Measurements from ENCODE around the gene ZW10. TPM values are rescaled to one million over a fixed set of nuclear protein-coding genes. Genes with fewer than 3 reads are reported as not detected.

ZW10 gene
- total RNA-seq, 2 experiments from 2014 or later = 2.0 to 2.2 TPM

GRCh38 chr11:113689768-113690618 is 83.5 kb downstream of the ZW10 start:
- Histone ChIP-seq H3K9me3 (ENCODE audit: control insufficient read depth in 1 of 2, insufficient read depth in 1 of 2, low read length in 2 of 2) (peaks cover 0 to 3% of the 10 kb centered on the region in 2 experiments), H3K4me3 (ENCODE audit: low read length) (no peak overlapping the region), H3K27me3 (ENCODE audit: control insufficient read depth in 1 of 2, insufficient read depth in 2 of 2, low read length in 2 of 2) (no peaks in the 10 kb centered on the region), H3K4me1 (ENCODE audit: insufficient read depth, low read length) (no peaks in the 10 kb centered on the region), H3K27ac (ENCODE audit: low read depth in 1 of 2, low read length in 2 of 2) (no peak overlapping the region), H3K36me3 (ENCODE audit: insufficient read depth, low read length) (no peaks in the 10 kb centered on the region)
- intact Hi-C loops (cut with DNase I, micrococcal nuclease) = no loop called here
- ChIA-PET POLR2A (no interaction called here), CTCF (no interaction called here)
- no peak for ATAC-seq (ENCODE audit: poor library complexity)
- Mint-ChIP-seq H3K4me1 (ENCODE audit: low read depth) (no peaks in the 10 kb centered on the region), H3K9me3 (no peaks in the 10 kb centered on the region), H3K27ac (no peak overlapping the region), H3K27me3 (no peaks in the 10 kb centered on the region), H3K4me3 (no peak overlapping the region), H3K36me3 (ENCODE audit: low read depth) (no peaks in the 10 kb centered on the region)
- TF ChIP-seq CTCF (IDR thresholded peaks at IDR 0.05) = no peak
- no peak for DNase-seq

DNA sequence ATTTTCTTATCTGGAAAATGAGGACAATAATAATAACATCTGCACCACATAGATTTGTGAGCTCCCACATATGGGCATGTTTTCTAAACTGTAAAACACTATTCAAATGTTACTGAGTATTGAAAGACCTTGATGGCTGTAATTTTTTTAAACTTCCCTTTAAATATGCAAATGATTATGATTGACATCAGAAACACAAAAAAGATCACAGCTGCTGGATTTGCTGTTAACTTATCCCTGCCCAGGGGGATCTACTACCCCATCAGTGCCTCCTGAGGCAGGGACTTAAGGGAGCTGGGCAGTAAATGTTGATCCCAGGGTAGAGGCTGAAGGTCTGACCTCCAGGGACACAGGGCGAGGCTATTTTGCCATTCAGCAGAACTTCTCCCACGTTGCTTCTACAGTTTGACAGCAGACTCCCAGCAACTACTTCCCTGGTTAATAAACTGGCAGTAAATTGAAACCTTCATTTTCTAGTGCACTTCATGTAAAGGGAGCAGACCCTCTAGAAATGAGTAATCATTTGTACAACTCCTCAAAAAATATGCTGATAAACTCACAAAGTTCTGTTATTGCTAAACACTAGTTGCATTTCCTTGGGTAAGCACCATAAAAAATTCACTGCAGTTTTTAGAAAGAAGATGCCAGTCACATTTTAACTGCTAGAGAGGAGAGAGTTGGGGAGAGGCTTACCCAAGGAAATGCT is 87.7 kb downstream of the ZW10 start:
- Mint-ChIP-seq H3K27ac (no peak overlapping the region), H3K9me3 (no peaks in the 10 kb centered on the region), H3K4me1 (ENCODE audit: low read depth) (no peaks in the 10 kb centered on the region), H3K36me3 (ENCODE audit: low read depth) (no peaks in the 10 kb centered on the region), H3K4me3 (no peak overlapping the region), H3K27me3 (no peaks in the 10 kb centered on the region)
- Histone ChIP-seq H3K27me3 (ENCODE audit: control insufficient read depth in 1 of 2, insufficient read depth in 2 of 2, low read length in 2 of 2) (no peaks in the 10 kb centered on the region), H3K36me3 (ENCODE audit: insufficient read depth, low read length) (no peaks in the 10 kb centered on the region), H3K9me3 (ENCODE audit: control insufficient read depth in 1 of 2, insufficient read depth in 1 of 2, low read length in 2 of 2) (peaks cover 0 to 3% of the 10 kb centered on the region in 2 experiments), H3K4me3 (ENCODE audit: low read length) (no peak overlapping the region), H3K4me1 (ENCODE audit: insufficient read depth, low read length) (no peaks in the 10 kb centered on the region), H3K27ac (ENCODE audit: low read depth in 1 of 2, low read length in 2 of 2) (no peak overlapping the region)
- ATAC-seq (ENCODE audit: poor library complexity) (no peak), DNase-seq (no peak)
- TF ChIP-seq CTCF (IDR thresholded peaks at IDR 0.05) = no peak
- POLR2A ChIA-PET = no interaction called here
- intact Hi-C loops (cut with DNase I, micrococcal nuclease) = no loop called here
- CTCF ChIA-PET = no interaction called here

- Histone ChIP-seq H3K36me3 (ENCODE audit: insufficient read depth, low read length) (no peaks in the 10 kb centered on the region), H3K4me1 (ENCODE audit: insufficient read depth, low read length) (no peaks in the 10 kb centered on the region), H3K27me3 (ENCODE audit: control insufficient read depth in 1 of 2, insufficient read depth in 2 of 2, low read length in 2 of 2) (peaks cover 0 to 1% of the 10 kb centered on the region in 2 experiments), H3K9me3 (ENCODE audit: control insufficient read depth in 1 of 2, insufficient read depth in 1 of 2, low read length in 2 of 2) (no peaks in the 10 kb centered on the region), H3K4me3 (ENCODE audit: low read length) (no peak overlapping the region), H3K27ac (ENCODE audit: low read depth in 1 of 2, low read length in 2 of 2) (no peak overlapping the region)
- Mint-ChIP-seq H3K27ac (no peak overlapping the region), H3K9me3 (no peaks in the 10 kb centered on the region), H3K4me3 (no peak overlapping the region), H3K27me3 (no peaks in the 10 kb centered on the region), H3K4me1 (ENCODE audit: low read depth) (no peaks in the 10 kb centered on the region), H3K36me3 (ENCODE audit: low read depth) (no peaks in the 10 kb centered on the region)
- DNase-seq = no peak
- ChIA-PET CTCF (no interaction called here), POLR2A (no interaction called here)
- no peak for TF ChIP-seq CTCF (IDR thresholded peaks at IDR 0.05)
- intact Hi-C loops (cut with DNase I, micrococcal nuclease) = no loop called here
- no peak for ATAC-seq (ENCODE audit: poor library complexity)
Measured at GRCh38 chr11:113684496-113684895, 89.0 kb downstream of the ZW10 start.

All from CD4-positive, alpha-beta T cell (primary cell).